GM18499 (cell line): Measurements from ENCODE around the gene MAGEA8.
"Not testable (repeated sequence)": the region's sequence is repeated elsewhere in the genome, so short reads cannot be mapped to it uniquely, and the experiment has no call there.

Experiments used
- ATAC-seq: cut with Tn5 transposase; IDR thresholded peaks from one replicate; pipeline ENCODE4 v1.9.1; 2021; ENCODE audit warnings: moderate number of reproducible peaks; ENCODE audit not compliant: insufficient read depth, unreplicated experiment

Gene MAGEA8

GRCh38 chrX:149881081-149881711, at the start of gene MAGEA8:
MAGEA8 (plus strand) TSS chrX:149881183; CDS start chrX:149884273, 3,090 bp downstream.
- ATAC-seq: no peak

DNA sequence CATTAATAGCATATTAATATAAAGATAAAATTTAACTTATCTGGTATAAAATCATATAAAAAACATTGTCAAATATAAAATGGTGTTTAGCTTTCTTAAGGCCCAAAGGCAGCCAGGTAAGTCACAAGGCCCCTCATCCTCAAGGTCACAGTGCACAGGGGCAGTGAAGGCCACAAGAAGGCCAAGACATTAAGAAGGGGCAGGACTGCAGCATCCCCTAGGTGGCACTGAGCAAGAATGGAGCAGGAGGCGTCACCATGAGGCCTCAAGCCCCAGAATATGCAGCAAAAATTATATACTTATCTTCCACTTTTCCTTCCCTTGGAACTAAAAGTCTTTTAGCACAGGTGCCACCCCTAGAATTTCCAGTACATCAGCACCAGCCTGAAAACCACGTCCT, 49.5 kb upstream of the MAGEA8 start:
- no peak for ATAC-seq

DNA sequence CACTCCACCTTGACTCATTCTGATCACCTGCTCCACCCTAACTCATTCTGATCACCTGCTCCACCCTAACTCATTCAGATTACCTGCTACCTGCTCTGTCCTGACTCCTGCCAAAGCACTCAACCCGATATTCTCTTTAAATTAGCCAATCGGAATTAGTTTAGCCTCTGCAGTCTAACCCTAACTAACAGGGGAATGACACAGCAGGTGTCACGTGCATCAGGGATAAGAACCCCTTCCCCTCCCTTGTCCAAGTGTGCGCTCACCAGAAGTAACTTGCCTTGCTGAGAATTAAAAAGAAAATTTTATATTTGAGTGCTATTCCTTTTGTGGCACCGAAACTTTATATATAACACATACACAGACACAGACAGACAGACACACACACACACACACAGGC, 44.3 kb upstream of the MAGEA8 start:
- not testable (repeated sequence) for ATAC-seq

DNA sequence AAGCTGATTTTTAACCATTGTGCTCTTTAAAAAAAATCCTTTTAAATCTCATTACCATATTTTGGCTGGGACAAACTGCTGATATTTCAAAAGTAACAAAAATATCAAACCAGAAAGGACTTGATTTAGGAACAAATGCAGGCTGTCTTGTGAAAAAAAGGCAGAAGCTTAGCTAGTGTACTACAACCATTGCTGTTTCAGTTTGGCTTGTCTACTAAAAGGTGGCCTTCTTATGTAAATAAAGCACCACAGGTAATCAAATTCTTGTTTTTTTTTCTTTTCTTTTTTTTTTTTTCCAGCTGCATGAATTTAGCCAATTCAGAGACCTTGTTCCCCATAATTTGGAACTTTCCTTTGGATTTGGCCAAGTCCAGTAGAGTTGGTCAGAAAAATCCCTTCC, 43.8 kb upstream of the MAGEA8 start:
- ATAC-seq: no peak

DNA sequence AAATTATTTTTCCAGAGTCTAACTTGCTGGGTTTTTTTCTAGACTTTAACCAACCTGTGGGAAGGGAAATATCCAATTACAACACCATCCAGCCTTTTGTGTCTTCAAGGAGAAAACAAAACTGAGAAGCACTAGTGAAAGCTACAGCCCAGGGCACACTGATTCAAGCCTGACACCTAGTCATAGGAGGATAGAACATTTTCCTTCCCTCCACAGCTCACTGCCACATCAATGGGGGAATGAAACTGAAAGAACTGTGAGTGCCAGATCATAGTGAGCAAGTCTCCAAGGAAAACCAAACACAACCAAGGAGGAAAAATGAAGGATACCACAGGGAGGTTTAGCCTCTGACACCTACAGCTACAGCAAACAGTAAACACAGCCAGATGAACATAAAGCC, 43.3 kb upstream of the MAGEA8 start:
- ATAC-seq: no peak

GRCh38 chrX:149841929-149842328, 39.1 kb upstream of the MAGEA8 start:
- ATAC-seq: no peak

DNA sequence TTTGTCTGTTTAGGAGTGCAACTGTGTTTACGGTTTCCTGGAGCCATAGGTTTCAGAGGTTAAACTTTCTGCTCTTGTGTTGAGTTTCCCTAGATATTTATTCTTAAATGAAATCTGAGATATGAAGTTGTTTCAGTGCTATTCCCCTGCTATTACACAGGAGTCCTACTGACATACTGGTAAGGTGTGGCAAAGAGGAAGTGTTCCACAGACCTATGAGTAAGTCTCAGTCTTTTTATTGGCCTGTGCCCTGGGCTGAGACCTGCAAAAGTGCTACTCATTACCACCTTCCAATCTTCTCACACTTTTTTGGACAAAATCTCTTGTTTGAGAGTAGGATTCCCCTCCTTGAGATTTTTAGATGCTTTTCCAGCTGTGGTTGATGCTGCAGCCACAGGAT, 35.6 kb upstream of the MAGEA8 start:
- no peak for ATAC-seq

DNA sequence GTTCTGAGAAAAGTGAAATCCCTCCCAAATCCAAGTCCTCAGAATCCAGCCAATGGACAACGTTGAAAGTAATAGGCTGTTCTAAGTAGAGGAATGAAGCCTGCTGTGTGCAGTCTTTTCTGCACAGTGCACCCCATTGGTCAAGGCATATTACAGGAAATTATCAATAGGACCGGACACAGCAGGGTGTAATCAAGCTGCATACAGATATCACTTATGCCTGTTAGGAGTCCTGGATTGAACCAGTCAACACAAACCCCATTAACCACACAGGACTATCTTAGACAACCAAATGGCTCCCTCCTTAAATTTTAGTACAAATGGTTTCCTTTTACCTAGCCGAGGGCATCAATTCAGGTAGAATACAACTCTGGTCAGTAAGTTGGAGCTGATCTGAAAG, 34.2 kb upstream of the MAGEA8 start:
- ATAC-seq: no peak

- ATAC-seq: no peak
Measured at GRCh38 chrX:149848855-149849254, 32.1 kb upstream of the MAGEA8 start.

- ATAC-seq: no peak
Measured at GRCh38 chrX:149849787-149850186, 31.2 kb upstream of the MAGEA8 start.

DNA sequence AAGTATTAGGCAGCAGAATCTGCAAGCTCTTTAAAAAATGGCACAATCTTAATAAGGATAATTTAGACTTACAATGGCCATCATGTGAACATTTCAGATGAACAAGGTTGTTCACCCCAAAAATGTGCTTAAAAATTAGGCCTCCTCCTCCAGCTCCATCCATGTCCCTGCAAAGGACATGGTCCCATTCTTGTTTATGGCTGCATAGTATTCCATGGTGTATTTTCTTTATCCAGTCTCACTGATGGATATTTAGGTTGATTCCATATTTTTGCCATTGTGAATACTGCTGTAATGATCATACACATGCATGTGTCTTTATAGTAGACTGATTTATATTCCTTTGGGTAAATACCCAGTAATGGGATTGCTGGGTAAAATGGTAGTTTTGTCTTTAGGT, 29.1 kb upstream of the MAGEA8 start:
- ATAC-seq: no peak

GRCh38 chrX:149853925-149854324, 27.1 kb upstream of the MAGEA8 start:
- ATAC-seq: no peak

DNA sequence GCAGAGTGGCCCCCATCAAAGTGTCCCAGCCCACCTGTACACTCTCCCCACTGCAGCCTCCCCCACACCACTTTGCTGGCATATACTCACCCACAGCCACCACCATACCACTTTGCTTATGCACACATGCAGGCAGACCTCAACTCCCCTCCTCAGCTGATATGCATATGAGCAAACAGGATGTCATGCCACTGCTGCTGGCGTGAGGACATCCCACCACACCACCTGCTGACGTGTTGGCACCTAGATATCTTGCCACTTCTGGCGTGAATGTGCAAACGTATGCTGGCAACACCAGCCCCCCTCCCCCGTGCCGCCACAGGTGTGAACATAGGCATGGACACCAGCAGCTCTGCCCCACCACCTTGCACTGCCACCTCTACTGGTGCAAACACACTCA, 22.4 kb upstream of the MAGEA8 start:
- no peak for ATAC-seq

GRCh38 chrX:149860445-149860844, 20.5 kb upstream of the MAGEA8 start:
- ATAC-seq: no peak

DNA sequence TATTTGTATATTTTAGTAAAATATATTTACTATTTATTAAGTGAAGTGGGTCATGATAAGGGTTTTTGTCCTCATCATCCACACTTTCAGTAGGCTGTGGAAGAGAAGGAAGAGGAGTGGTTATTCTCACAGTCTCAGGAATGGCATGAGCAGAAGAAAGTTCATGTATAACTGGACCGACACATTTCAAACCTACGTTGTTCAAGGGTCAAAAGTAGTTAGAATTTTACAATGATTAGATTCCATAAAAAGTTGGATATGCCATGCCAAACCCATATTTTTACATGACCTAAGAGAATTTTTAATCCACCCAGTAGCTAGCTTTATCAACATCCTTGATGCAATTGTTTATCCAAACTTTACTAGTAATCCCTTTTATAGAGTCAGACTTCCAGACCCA, 15.6 kb upstream of the MAGEA8 start:
- no peak for ATAC-seq

DNA sequence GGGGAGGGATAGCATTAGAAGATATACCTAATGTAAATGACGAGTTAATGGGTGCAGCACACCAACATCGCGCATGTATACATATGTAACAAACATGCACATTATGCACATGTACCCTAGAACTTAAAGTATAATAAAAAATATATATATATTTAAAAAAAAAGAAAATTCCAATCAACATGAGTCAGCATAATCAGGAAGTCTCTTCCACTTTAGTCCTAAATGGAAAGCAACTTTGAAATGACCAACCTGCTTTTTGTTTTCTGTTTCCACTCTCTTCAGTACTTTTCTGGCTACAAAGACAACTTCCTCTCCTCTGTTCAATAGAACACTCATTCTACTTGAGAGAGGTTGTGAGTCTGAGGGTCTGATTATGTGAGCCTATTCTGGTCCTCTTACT, 13.5 kb upstream of the MAGEA8 start:
- no peak for ATAC-seq

DNA sequence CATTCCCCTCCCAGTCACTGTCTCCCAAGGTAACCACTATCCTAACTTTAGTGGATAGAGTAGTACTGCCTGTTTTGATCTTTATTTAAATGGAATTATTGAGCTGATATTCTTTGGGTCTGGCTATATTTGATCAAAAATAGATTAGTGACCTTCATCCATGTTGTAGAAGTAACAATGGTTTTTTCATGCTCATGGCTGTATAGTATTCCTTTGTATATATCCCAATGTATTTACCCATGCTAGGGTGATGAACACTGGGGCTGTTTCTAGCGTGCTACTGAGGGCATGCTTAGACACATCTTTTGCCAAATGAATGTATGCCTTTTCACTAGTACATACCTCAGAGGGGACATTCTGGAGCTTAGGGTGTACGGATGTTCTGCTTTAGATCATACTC, 10.1 kb upstream of the MAGEA8 start:
- no peak for ATAC-seq

- ATAC-seq: no peak
Measured at GRCh38 chrX:149871433-149871832, 9.6 kb upstream of the MAGEA8 start.

DNA sequence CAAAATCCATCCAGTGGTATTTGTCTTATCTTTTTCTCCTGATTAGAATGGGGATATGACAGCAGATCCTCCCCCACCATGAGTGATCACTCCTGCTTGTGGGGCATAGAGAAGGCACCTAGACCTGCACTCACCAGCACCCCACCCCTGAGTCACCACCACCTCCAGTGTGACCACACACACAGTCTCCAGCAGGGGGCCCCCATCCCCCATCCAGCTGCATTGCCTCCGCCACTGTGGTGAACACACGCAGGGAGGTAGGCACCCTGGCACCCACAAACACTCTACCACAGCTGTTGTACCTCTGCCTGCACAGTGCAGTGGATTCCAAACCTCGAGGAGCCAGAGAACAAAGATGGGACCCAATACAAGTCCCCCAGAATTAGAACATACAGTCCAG, 9.0 kb upstream of the MAGEA8 start:
- ATAC-seq: no peak

GRCh38 chrX:149877157-149877556, 3.8 kb upstream of the MAGEA8 start:
- no peak for ATAC-seq

DNA sequence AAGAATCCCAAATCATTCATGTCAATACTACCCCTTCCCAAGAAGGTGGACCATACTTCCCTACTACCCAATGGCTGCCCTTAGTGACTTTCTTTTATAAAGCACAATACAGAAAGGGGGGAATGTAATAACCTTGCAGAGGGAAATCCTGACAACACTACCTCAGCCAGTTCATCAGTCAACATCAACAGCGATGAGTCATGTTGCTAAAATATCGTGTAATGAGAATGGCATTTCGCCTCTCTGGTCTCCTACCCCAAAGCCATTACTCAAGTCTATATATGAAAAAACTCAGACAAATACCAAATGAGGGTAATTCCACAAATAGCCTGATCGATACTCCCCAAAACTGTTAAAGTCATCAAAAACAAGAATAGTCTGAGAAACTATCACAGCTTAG, 3.3 kb upstream of the MAGEA8 start:
- no peak for ATAC-seq

DNA sequence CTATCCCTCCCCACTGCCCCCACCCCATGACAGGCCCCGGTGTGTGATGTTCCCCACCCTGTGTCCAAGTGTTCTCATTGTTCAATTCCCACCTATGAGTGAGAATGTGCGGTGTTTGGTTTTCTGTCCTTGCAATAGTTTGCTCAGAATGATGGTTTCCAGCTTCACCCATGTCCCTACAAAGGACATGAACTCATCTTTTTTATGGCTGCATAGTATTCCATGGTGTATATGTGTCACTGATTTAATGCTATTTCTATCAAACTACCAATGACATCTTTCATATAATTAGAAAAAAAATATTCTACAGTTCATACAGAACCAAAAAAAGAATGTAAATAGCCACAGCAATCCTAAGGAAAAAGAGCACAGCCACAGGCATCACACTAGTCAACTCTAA, 9.8 kb downstream of the MAGEA8 start:
- ATAC-seq: not testable (repeated sequence)

DNA sequence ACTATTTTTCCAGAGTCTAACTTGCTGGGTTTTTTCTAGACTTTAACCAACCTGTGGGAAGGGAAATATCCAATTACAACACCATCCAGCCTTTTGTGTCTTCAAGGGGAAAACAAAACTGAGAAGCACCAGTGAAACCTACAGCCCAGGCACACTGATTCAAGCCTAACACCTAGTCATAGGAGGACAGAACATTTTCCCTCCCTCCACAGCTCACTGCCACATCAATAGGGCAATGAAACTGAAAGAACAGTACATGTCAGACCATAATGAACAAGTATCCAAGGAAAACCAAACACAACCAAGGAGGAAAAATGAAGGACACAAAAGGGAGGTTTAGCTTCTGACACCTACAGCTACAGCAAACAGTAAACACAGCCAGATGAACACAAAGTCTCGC, 17.6 kb downstream of the MAGEA8 start:
- ATAC-seq: no peak
